ENCODE data around the gene GLIS1. TPM values are rescaled to one million over a fixed set of nuclear protein-coding genes. Genes with fewer than 3 reads are reported as not detected.

GLIS1 gene
- total and polyA plus RNA-seq, 9 donors = 0.12 to 2.9 (median 0.48) TPM; not detected in 1

DNA sequence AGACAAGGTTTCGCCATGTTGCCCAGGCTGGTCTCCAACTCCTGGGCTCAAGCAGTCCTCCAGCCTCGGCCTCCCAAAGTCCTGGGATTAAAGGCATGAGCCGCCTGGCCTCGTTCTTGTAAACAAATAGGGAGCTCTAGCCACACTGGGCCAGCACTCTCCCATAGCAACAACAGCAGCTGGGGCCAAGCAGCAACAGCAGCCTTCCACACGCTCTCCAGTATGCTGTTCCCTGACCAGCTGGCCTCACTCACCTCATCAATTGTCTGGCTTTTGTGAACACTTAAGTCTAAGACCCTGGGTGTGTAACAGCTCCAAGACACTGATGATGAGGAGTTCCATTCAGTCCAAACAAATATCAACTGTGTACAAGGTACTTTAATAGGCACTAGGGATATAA is 16.9 kb upstream of the GLIS1 start:
- TF ChIP-seq EP300 (IDR thresholded peaks at IDR 0.05) (no peak), POLR2A (IDR thresholded peaks at IDR 0.05) (no peak), CTCF (IDR thresholded peaks at IDR 0.05) (no peak)
- Histone ChIP-seq H3K27me3 (no peaks in the 10 kb centered on the region), H3K4me3 (no peak overlapping the region), H3K4me1 (ENCODE audit: insufficient read depth) (no peaks in the 10 kb centered on the region), H3K36me3 (no peaks in the 10 kb centered on the region), H3K27ac (no peak overlapping the region), H3K9me3 (no peaks in the 10 kb centered on the region)
- intact Hi-C loops (cut with DNase I) = loop anchor here in 3 of 4 donors (2.0 to 10.0 kb wide), 3 partner anchors 271 to 481 kb away; no protein-coding TSS in a partner anchor
- DNase-seq = no peak
- 50 to 69% (median 68%) methylated on average over 5 of the region's 5 CpGs for WGBS, 3 donors

GRCh38 chr1:53754484-53755312 is 15.7 kb upstream of the GLIS1 start:
- DNase-seq = peak in 1 of 5 donors; percentile 29
- TF ChIP-seq POLR2A (IDR thresholded peaks at IDR 0.05) (no peak), CTCF (IDR thresholded peaks at IDR 0.05) (peak in 1 of 3 donors; percentile 20)
- no peaks in the 10 kb centered on the region for H3K4me1 ChIP-seq (ENCODE audit: insufficient read depth)
- H3K27ac ChIP-seq = no peak overlapping the region
- no peak overlapping the region for H3K4me3 ChIP-seq
- WGBS, 3 donors = 50 to 54% (median 52%) methylated on average over 6 of the region's 6 CpGs
- no peaks in the 10 kb centered on the region for H3K36me3 ChIP-seq
- intact Hi-C loops (cut with DNase I) = loop anchor here in 3 of 4 donors (2.0 to 10.0 kb wide), 3 partner anchors 270 to 480 kb away; no protein-coding TSS in a partner anchor
- no peaks in the 10 kb centered on the region for H3K9me3 ChIP-seq
- H3K27me3 ChIP-seq = no peaks in the 10 kb centered on the region

- no peak for DNase-seq
- 91% methylated on average over 6 of the region's 6 CpGs for WGBS, 3 donors
- H3K27ac ChIP-seq = no peak overlapping the region
- H3K9me3 ChIP-seq = no peaks in the 10 kb centered on the region
- H3K36me3 ChIP-seq = no peaks in the 10 kb centered on the region
- H3K4me3 ChIP-seq = no peak overlapping the region
- TF ChIP-seq EP300 (IDR thresholded peaks at IDR 0.05) (no peak), CTCF (IDR thresholded peaks at IDR 0.05) (no peak), POLR2A (IDR thresholded peaks at IDR 0.05) (no peak)
- intact Hi-C loops (cut with DNase I) = loop anchor here in 3 of 4 donors (10.0 kb wide), 2 partner anchors 267 to 477 kb away; no protein-coding TSS in a partner anchor
- no peaks in the 10 kb centered on the region for H3K4me1 ChIP-seq (ENCODE audit: insufficient read depth)
- no peaks in the 10 kb centered on the region for H3K27me3 ChIP-seq
Measured at GRCh38 chr1:53752281-53752680, 13.3 kb upstream of the GLIS1 start.

DNA sequence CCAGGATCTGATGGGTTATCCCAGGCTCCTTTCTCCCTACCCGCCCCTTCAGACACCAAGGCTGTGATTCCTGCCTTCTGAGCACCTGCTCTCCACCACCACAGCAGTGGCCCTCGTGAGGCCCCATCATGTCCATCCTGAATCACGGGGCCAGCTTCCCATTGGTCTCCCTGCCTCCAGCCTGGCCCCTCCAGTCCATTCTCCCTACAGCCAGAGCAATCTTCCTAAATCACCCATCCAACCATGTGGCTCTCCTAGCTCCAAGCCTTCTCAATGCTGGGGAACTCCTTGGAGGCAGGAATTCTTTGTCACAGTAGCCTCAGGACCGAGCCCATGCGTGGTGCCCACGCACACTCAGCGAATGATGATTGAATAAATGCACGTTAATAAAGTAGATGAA is 8.9 kb upstream of the GLIS1 start:
- DNase-seq = no peak
- 86 to 90% (median 89%) methylated on average over 8 of the region's 8 CpGs for WGBS, 3 donors
- Histone ChIP-seq H3K9me3 (no peaks in the 10 kb centered on the region), H3K4me3 (no peak overlapping the region), H3K36me3 (no peaks in the 10 kb centered on the region), H3K27ac (no peak overlapping the region), H3K4me1 (ENCODE audit: insufficient read depth) (no peaks in the 10 kb centered on the region), H3K27me3 (no peaks in the 10 kb centered on the region)
- intact Hi-C loops (cut with DNase I) = no loop called here
- TF ChIP-seq POLR2A (IDR thresholded peaks at IDR 0.05) = no peak
- no peak for TF ChIP-seq EP300 (IDR thresholded peaks at IDR 0.05)
- no peak for TF ChIP-seq CTCF (IDR thresholded peaks at IDR 0.05)

Data from ovary (tissue), 9 donors.